GM18505 (cell line): ENCODE results near the gene KCNIP4.
A peak's percentile ranks its signal among the peaks of the same experiment; 100 is the strongest.
"Not testable (repeated sequence)": the region's sequence is repeated elsewhere in the genome, so short reads cannot be mapped to it uniquely, and the experiment has no call there.

Experiments used
- ATAC-seq: cut with Tn5 transposase; IDR thresholded peaks from one replicate; pipeline ENCODE4 v1.9.1; 2021; ENCODE audit not compliant: unreplicated experiment
- POLR2A ChIP-seq: IDR thresholded peaks from 4 replicates; pipeline ENCODE4 v1.6.1; 2011; ENCODE audit warnings: borderline replicate concordance; ENCODE audit not compliant: insufficient read depth, insufficient read length; ENCODE audit errors: extremely low read depth

The KCNIP4 gene

GRCh38 chr4:20829617-20830357 lies 1118.8 kb downstream of the KCNIP4 start:
- ATAC-seq: no peak
- no peak for TF ChIP-seq POLR2A

GRCh38 chr4:20825505-20825904 lies 1123.1 kb downstream of the KCNIP4 start:
- ATAC-seq: no peak
- TF ChIP-seq POLR2A: no peak

GRCh38 chr4:20816287-20816686 lies 1132.3 kb downstream of the KCNIP4 start:
- ATAC-seq: no peak
- TF ChIP-seq POLR2A: no peak

GRCh38 chr4:20813700-20814099 lies 1134.9 kb downstream of the KCNIP4 start:
- TF ChIP-seq POLR2A: no peak
- ATAC-seq: no peak

- ATAC-seq: no peak
These were observed 1138.8 kb downstream of the KCNIP4 start for GRCh38 chr4:20809812-20810211.

GRCh38 chr4:20805716-20806115 lies 1142.9 kb downstream of the KCNIP4 start:
- ATAC-seq: no peak
- no peak for TF ChIP-seq POLR2A

More at GRCh38 chr4:20809812-20810211, 1138.8 kb downstream of the KCNIP4 start:
- TF ChIP-seq POLR2A: no peak

GRCh38 chr4:20787940-20788665 lies 1160.5 kb downstream of the KCNIP4 start:
- no peak for TF ChIP-seq POLR2A
- no peak for ATAC-seq

GRCh38 chr4:20783134-20783533 lies 1165.4 kb downstream of the KCNIP4 start:
- ATAC-seq: not testable (repeated sequence)

GRCh38 chr4:20778896-20779295 lies 1169.7 kb downstream of the KCNIP4 start:
- TF ChIP-seq POLR2A: no peak

GRCh38 chr4:20773144-20773997 lies 1175.2 kb downstream of the KCNIP4 start:
- no peak for TF ChIP-seq POLR2A
- ATAC-seq: peak; percentile 84

More at GRCh38 chr4:20778896-20779295, 1169.7 kb downstream of the KCNIP4 start:
- no peak for ATAC-seq

- no peak for TF ChIP-seq POLR2A
- no peak for ATAC-seq
These were observed 1184.1 kb downstream of the KCNIP4 start for GRCh38 chr4:20764366-20764992.

GRCh38 chr4:20761826-20762225 lies 1186.7 kb downstream of the KCNIP4 start:
- TF ChIP-seq POLR2A: no peak
- no peak for ATAC-seq

GRCh38 chr4:20761382-20761781 lies 1187.2 kb downstream of the KCNIP4 start:
- no peak for TF ChIP-seq POLR2A
- ATAC-seq: no peak

- ATAC-seq: no peak
- no peak for TF ChIP-seq POLR2A
These were observed 1188.5 kb downstream of the KCNIP4 start for GRCh38 chr4:20760053-20760452.

GRCh38 chr4:20754036-20754435 lies 1194.5 kb downstream of the KCNIP4 start:
- TF ChIP-seq POLR2A: no peak
- ATAC-seq: no peak
